Activated CD4-positive, alpha-beta T cell treated with anti-CD3 and anti-CD28 coated beads, Interleukin-2, amount 10 ng/mL, durations not matched to agents 7 days and 5 days (primary cell): ENCODE results near the gene SEPTIN8. TPM values are rescaled to one million over a fixed set of nuclear protein-coding genes. Genes with fewer than 3 reads are reported as not detected.

Source experiments
- CTCF ChIA-PET: fragments of 350-600 bp; sonication (Branson Sonifier 250); formaldehyde crosslinking; loops from one replicate; lab custom pipeline; 2021; ENCODE audit warnings: antibody characterized with exemption; lab: Charles Lee
- POLR2A ChIA-PET: fragments of 350-600 bp; sonication (Branson Sonifier 250); formaldehyde crosslinking; loops from one replicate; lab custom pipeline; 2021; ENCODE audit warnings: antibody characterized with exemption; lab: Charles Lee
- DNase-seq: peaks from one replicate; pipeline ENCODE4 v3.0.0-alpha.2; 2020
- H3K27ac Mint-ChIP-seq: one replicate; pipeline ENCODE4 v1.8.0; 2021; ENCODE audit warnings: mild to moderate bottlenecking, moderate library complexity, mixed read lengths
- H3K27me3 Mint-ChIP-seq: one replicate; pipeline ENCODE4 v1.8.0; 2021; ENCODE audit warnings: mixed read lengths
- H3K36me3 Mint-ChIP-seq: one replicate; pipeline ENCODE4 v1.8.0; 2021; ENCODE audit warnings: low read depth, mixed read lengths
- H3K4me1 Mint-ChIP-seq: one replicate; pipeline ENCODE4 v1.8.0; 2021; ENCODE audit warnings: mixed read lengths
- H3K4me3 Mint-ChIP-seq: one replicate; pipeline ENCODE4 v1.8.0; 2021; ENCODE audit warnings: mild to moderate bottlenecking, moderate library complexity, mixed read lengths
- H3K9me3 Mint-ChIP-seq: one replicate; pipeline ENCODE4 v1.8.0; 2021; ENCODE audit warnings: mixed read lengths
- total RNA-seq, 2 experiments: library from RNA; stranded (reverse); gene quantifications; one replicate each; pipeline ENCODE4 v1.2.3, GENCODE V29; 2021

SEPTIN8 gene
- total RNA-seq, 2 experiments from 2014 or later: 20.5 to 21.6 TPM

- no peaks in the 10 kb centered on the region for H3K9me3 Mint-ChIP-seq
- no peak overlapping the region for H3K27ac Mint-ChIP-seq
- ChIA-PET CTCF (interaction anchor here (0.7 to 4.7 kb wide), 27 partner anchors 10 to 579 kb away, joined by 3 to 45 read pairs (median 4); partner anchors contain the start of genes KIF3A, SHROOM1 and SLC22A5), POLR2A (no interaction called here)
- no peaks in the 10 kb centered on the region for H3K36me3 Mint-ChIP-seq
- H3K4me3 Mint-ChIP-seq: peak overlapping the region; percentile 45
- DNase-seq: no peak
- H3K27me3 Mint-ChIP-seq: peaks cover 47% of the 10 kb centered on the region
- H3K4me1 Mint-ChIP-seq: peaks cover 12% of the 10 kb centered on the region
Measured at GRCh38 chr5:132819468-132819867, 42.4 kb upstream of the SEPTIN8 start.

- H3K36me3 Mint-ChIP-seq: no peaks in the 10 kb centered on the region
- POLR2A ChIA-PET: no interaction called here
Measured at GRCh38 chr5:132817011-132817410, 40.0 kb upstream of the SEPTIN8 start.

DNA sequence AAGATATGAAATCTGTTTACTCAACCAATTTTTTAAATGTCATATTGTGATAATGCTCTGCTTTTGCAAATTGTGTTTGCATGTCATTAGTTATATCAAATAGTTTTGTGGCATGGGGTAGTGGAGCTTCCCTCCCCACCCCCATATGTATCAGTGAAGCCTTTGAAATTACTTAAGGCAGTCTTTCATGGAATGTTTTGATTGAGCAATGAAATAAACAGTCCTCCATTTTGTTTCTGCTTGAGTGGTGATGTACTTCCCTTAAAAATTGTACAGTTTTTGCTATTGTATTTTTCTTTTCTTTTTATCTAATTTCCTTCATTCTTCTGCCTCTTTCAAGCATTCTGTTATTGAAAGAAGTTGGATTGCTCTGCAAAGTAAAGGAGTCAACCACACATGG, 39.5 kb upstream of the SEPTIN8 start:
- H3K27me3 Mint-ChIP-seq: peaks cover 47% of the 10 kb centered on the region
- H3K36me3 Mint-ChIP-seq: no peaks in the 10 kb centered on the region
- CTCF ChIA-PET: interaction anchor here (1.0 to 1.7 kb wide), 4 partner anchors 13 to 320 kb away, joined by 3 to 4 read pairs (median 3); partner anchors contain the start of gene SHROOM1
- no peak overlapping the region for H3K4me3 Mint-ChIP-seq
- DNase-seq: no peak
- POLR2A ChIA-PET: no interaction called here
- no peak overlapping the region for H3K27ac Mint-ChIP-seq
- H3K4me1 Mint-ChIP-seq: peaks cover 19% of the 10 kb centered on the region
- H3K9me3 Mint-ChIP-seq: no peaks in the 10 kb centered on the region

More at GRCh38 chr5:132817011-132817410, 40.0 kb upstream of the SEPTIN8 start:
- H3K4me3 Mint-ChIP-seq: no peak overlapping the region
- peaks cover 19% of the 10 kb centered on the region for H3K4me1 Mint-ChIP-seq
- DNase-seq: no peak
- H3K9me3 Mint-ChIP-seq: no peaks in the 10 kb centered on the region
- no peak overlapping the region for H3K27ac Mint-ChIP-seq
- CTCF ChIA-PET: interaction anchor here (1.0 to 4.7 kb wide), 7 partner anchors 8 to 321 kb away, joined by 3 to 45 read pairs (median 4); partner anchors contain the start of gene SHROOM1
- peaks cover 47% of the 10 kb centered on the region for H3K27me3 Mint-ChIP-seq

- DNase-seq: no peak
- Mint-ChIP-seq H3K27ac (no peak overlapping the region), H3K27me3 (peaks cover 49% of the 10 kb centered on the region), H3K4me3 (no peak overlapping the region), H3K9me3 (no peaks in the 10 kb centered on the region), H3K36me3 (no peaks in the 10 kb centered on the region), H3K4me1 (peaks cover 19% of the 10 kb centered on the region)
- CTCF ChIA-PET: interaction anchor here (1.0 to 1.7 kb wide), 3 partner anchors 14 to 315 kb away, joined by 3 to 4 read pairs (median 3); partner anchors contain the start of gene SHROOM1
- POLR2A ChIA-PET: no interaction called here
Measured at GRCh38 chr5:132816083-132816482, 39.0 kb upstream of the SEPTIN8 start.

GRCh38 chr5:132815454-132815853, 38.4 kb upstream of the SEPTIN8 start:
- Mint-ChIP-seq H3K36me3 (no peaks in the 10 kb centered on the region), H3K9me3 (no peaks in the 10 kb centered on the region), H3K27me3 (peaks cover 54% of the 10 kb centered on the region), H3K27ac (no peak overlapping the region), H3K4me1 (peaks cover 19% of the 10 kb centered on the region), H3K4me3 (peak overlapping the region; percentile 48)
- POLR2A ChIA-PET: no interaction called here
- CTCF ChIA-PET: interaction anchor here (0.6 to 2.1 kb wide), 6 partner anchors 7 to 289 kb away, joined by 3 to 7 read pairs (median 3); no protein-coding TSS in a partner anchor
- DNase-seq: no peak

DNA sequence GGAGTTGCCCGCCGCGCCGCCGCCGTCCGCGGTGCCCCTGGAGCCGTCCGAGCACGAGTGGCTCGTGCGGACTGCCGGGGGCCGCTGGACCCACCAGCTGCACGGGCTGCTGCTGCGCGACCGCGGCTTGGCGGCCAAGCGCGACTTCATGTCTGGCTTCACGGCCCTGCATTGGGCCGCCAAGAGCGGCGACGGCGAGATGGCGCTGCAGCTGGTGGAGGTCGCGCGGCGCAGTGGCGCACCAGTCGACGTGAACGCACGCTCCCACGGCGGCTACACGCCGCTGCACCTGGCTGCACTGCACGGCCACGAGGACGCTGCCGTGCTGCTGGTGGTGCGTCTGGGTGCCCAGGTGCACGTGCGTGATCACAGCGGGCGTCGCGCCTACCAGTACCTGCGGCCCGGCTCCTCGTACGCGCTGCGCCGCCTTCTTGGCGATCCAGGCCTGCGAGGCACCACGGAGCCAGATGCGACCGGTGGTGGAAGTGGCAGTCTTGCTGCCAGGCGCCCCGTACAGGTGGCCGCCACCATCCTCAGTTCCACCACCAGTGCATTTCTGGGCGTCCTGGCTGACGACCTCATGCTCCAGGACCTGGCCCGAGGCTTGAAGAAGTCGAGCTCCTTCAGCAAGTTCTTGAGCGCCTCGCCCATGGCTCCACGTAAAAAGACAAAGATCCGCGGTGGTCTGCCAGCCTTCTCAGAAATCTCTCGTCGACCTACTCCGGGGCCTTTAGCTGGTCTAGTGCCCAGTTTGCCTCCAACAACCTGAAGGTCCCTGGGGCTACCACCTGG, 37.7 kb upstream of the SEPTIN8 start:
- Mint-ChIP-seq H3K4me3 (peak overlapping the region; percentile 48), H3K27me3 (peaks cover 54% of the 10 kb centered on the region), H3K36me3 (no peaks in the 10 kb centered on the region), H3K4me1 (peaks cover 11% of the 10 kb centered on the region), H3K27ac (no peak overlapping the region), H3K9me3 (no peaks in the 10 kb centered on the region)
- ChIA-PET POLR2A (no interaction called here), CTCF (interaction anchor here (0.6 to 2.1 kb wide), 11 partner anchors 7 to 431 kb away, joined by 3 to 7 read pairs (median 3); partner anchors contain the start of gene SHROOM1)
- DNase-seq: no peak

DNA sequence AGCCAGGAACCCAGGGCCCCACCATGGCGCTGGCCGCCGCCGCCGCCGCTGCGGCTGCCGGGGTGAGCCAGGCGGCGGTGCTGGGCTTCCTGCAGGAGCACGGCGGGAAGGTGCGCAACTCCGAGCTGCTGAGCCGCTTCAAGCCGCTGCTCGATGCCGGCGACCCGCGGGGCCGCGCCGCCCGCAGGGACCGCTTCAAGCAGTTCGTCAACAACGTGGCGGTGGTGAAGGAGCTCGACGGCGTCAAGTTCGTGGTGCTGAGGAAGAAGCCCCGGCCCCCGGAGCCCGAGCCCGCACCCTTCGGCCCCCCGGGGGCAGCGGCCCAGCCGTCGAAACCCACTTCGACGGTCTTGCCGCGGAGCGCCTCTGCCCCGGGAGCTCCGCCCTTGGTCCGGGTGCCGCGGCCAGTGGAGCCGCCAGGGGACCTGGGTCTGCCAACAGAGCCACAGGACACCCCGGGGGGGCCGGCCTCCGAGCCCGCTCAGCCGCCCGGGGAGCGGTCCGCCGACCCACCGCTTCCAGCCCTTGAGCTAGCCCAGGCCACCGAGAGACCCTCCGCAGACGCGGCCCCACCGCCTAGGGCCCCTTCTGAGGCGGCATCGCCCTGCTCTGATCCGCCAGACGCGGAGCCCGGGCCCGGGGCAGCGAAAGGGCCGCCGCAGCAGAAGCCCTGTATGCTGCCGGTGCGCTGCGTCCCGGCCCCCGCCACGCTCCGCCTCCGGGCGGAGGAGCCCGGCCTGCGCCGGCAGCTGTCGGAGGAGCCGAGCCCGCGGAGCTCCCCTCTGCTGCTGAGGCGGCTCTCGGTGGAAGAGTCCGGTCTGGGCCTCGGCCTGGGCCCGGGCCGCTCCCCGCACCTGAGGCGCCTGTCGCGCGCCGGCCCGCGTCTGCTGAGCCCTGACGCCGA, 36.8 kb upstream of the SEPTIN8 start:
- H3K4me3 Mint-ChIP-seq: no peak overlapping the region

DNA sequence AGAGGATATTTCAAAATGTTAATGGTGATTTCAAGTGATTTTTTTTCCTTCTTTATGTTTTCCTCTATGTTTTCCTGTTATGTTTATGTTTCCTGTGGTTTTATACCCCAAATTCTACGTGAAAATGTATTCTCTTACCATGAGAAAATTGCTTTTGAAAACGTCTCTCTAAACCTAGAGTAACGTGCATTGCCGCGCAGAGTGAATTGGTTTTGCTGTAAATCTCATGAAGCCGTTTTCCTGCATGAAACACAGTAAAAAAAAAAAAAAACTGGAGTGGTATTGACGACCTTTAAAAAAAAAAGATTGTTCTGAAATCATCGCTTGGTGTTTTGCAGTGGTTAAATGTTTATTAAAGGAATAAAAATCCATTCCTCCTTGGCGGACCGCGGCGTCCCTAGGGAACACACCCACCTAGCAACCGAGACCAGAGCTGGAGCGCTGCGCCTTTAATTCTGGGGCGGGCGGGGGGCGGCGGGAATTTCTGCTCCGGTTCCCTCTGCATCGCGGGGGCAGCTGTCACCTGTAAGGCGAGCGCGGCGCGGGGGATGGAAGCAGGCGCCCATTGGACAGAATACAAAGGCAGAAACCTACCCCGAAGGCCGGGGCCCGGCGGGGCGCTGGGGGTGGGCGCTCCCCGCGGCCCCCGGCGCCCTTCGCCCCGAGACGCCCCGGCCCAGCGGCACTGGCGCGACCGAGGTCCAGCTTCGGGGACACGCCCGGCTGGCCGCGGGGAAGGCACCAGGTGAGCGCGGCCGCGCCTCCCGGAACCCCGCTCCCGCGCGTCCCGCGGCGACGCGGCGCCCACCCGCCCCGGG, 36.0 kb upstream of the SEPTIN8 start, which contains the start of gene SOWAHA:
Gene SOWAHA (plus strand): TSS at position 522 of the 818 bp plus-strand sequence. CDS start 320 bp downstream, outside the sequence.
- Mint-ChIP-seq H3K4me3 (peak within 1 kb of the TSS; percentile 65), H3K9me3 (no peaks in the 10 kb centered on the region), H3K27me3 (peaks cover 51% of the 10 kb centered on the region), H3K36me3 (no peaks in the 10 kb centered on the region), H3K27ac (no peak within 1 kb of the TSS), H3K4me1 (peaks cover 7% of the 10 kb centered on the region)
- POLR2A ChIA-PET: no interaction called here
- DNase-seq: no peak
- CTCF ChIA-PET: interaction anchor here (0.8 to 2.1 kb wide), 6 partner anchors 9 to 194 kb away, joined by 3 to 7 read pairs (median 4); partner anchors contain the start of gene SHROOM1

More for the DNA sequence above, 36.8 kb upstream of the SEPTIN8 start:
- ChIA-PET POLR2A (no interaction called here), CTCF (interaction anchor here (0.6 to 2.1 kb wide), 9 partner anchors 8 to 430 kb away, joined by 3 to 7 read pairs (median 3); partner anchors contain the start of gene SHROOM1)
- DNase-seq: peak; percentile 24
- Mint-ChIP-seq H3K27ac (no peak overlapping the region), H3K4me1 (peaks cover 7% of the 10 kb centered on the region), H3K36me3 (no peaks in the 10 kb centered on the region), H3K27me3 (peaks cover 51% of the 10 kb centered on the region), H3K9me3 (no peaks in the 10 kb centered on the region)

DNA sequence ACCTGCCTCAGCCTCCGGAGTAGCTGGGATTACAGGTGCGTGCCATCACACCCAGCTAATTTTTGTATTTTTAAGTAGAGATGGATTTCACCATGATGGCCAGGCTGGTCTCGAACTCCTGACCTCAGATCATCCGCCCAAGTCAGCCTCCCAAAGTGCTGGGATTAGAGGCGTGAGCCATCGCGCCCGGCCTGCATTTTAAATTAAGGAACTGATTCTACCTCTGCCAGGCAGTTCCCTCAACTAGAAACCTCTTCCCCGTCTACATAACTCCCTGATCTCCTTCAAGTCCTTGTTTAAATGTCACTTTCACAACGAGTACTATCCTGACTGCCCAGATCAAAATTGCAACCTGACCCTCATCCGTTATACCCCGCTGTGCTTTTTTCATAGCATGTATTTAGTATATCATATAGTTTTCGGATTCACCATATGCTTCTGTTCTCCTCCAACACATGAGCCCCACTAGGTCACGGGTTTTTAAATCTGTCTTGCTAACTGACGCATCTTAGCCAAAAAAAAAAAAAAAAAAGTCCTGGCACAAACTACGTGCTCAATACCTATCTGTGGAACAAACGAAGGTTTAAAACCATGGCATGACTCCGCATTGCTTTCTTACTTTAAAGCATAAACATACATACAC, 35.2 kb upstream of the SEPTIN8 start:
- ChIA-PET POLR2A (no interaction called here), CTCF (interaction anchor here (1.1 to 5.7 kb wide), 3 partner anchors 7 to 19 kb away, joined by 3 to 29 read pairs (median 5); no protein-coding TSS in a partner anchor)
- peaks cover 54% of the 10 kb centered on the region for H3K27me3 Mint-ChIP-seq
- peak overlapping the region; percentile 65 for H3K4me3 Mint-ChIP-seq
- no peaks in the 10 kb centered on the region for H3K36me3 Mint-ChIP-seq
- H3K4me1 Mint-ChIP-seq: peaks cover 7% of the 10 kb centered on the region
- no peaks in the 10 kb centered on the region for H3K9me3 Mint-ChIP-seq
- no peak overlapping the region for H3K27ac Mint-ChIP-seq
- no peak for DNase-seq

GRCh38 chr5:132810605-132811004, 33.6 kb upstream of the SEPTIN8 start:
- no peak overlapping the region for H3K4me3 Mint-ChIP-seq
- ChIA-PET CTCF (interaction anchor here (0.5 to 5.7 kb wide), 5 partner anchors 9 to 213 kb away, joined by 3 to 29 read pairs (median 3); no protein-coding TSS in a partner anchor), POLR2A (no interaction called here)
- H3K27me3 Mint-ChIP-seq: peaks cover 55% of the 10 kb centered on the region
- H3K9me3 Mint-ChIP-seq: no peaks in the 10 kb centered on the region
- H3K4me1 Mint-ChIP-seq: peaks cover 7% of the 10 kb centered on the region
- no peaks in the 10 kb centered on the region for H3K36me3 Mint-ChIP-seq
- DNase-seq: no peak
- no peak overlapping the region for H3K27ac Mint-ChIP-seq

DNA sequence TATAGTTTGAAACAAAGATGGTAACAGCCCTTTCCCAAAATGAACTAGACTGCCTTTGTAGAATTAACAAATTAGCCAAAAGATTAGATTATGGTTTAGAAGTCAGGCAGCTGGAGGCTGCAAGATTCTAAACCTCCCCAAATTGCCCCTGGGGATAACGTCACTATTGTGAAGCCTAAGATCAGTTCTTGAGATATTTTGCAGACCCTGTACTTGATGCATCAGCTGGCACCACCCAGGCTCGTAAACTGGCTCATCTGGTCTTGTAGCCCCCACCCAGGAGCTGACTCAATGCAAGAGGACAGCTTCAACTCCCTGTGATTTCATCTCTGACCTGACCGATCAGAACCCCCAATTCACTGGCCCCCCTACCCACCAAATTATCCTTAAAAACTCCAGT, 31.8 kb upstream of the SEPTIN8 start:
- DNase-seq: no peak

More for the DNA sequence above, 31.8 kb upstream of the SEPTIN8 start:
- CTCF ChIA-PET: interaction anchor here (1.0 to 5.7 kb wide), 7 partner anchors 10 to 422 kb away, joined by 3 to 29 read pairs (median 3); no protein-coding TSS in a partner anchor
- H3K9me3 Mint-ChIP-seq: no peaks in the 10 kb centered on the region
- peaks cover 61% of the 10 kb centered on the region for H3K27me3 Mint-ChIP-seq
- H3K4me1 Mint-ChIP-seq: peaks cover 7% of the 10 kb centered on the region
- no peak overlapping the region for H3K4me3 Mint-ChIP-seq
- H3K36me3 Mint-ChIP-seq: no peaks in the 10 kb centered on the region
- POLR2A ChIA-PET: interaction anchor here (0.6 kb wide), 1 partner anchor 318 kb away, joined by 3 read pairs; no protein-coding TSS in a partner anchor
- no peak overlapping the region for H3K27ac Mint-ChIP-seq
